ENCODE measurements around the gene PDZRN3. TPM values are rescaled to one million over a fixed set of nuclear protein-coding genes. Genes with fewer than 3 reads are reported as not detected.

Gene PDZRN3
- total RNA-seq, 4 donors from 2014 or later, result 227 to 305 (median 265) TPM

DNA sequence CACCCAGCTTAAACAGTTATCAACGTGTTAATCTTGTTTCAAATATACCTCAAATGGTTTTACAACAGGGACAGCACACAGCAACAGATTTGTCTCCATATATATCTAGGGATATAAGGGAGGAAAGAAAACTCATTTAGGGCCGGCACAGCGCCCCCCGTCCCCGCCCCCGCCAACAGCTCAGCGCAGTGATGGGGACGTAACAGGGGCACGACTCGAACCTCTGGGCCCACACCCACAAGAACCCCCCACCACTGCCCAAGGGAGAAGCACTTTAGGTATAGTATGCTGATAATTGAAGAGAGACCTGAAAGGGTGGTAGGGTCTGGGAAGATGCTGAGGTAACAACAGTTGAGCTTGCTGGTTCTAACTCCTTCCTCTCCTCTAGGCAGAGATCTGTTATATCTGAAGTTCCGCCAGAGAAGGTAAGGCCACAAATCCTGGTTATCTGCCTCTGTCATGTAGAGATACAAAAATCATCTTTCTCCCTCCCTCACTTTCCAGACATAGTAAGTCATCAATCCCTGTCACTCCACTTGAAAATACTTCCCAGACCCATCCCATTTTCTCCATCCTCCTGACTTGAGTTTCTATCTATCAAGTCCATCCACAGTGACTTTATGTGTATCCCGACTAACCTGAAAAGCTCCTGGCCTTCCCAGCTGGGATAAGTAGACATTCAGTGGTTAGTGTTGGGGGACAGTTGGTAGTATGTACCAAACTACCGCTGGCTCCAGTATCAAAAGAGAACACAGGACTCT, 126.9 kb downstream of the PDZRN3 start:
- H3K9me3 ChIP-seq, result no peaks in the 10 kb centered on the region
- no peak overlapping the region for H3K4me3 ChIP-seq
- ATAC-seq, result no peak
- no peak overlapping the region for H3K27ac ChIP-seq
- WGBS, 2 donors (ENCODE audit: low coverage in 1 of 2), result 69 to 83% methylated on average over 5 of the region's 13 CpGs
- TF ChIP-seq CTCF (IDR thresholded peaks at IDR 0.05) (no peak), POLR2A (IDR thresholded peaks at IDR 0.05) (no peak), EP300 (IDR thresholded peaks at IDR 0.05) (no peak), POLR2AphosphoS5 (IDR thresholded peaks at IDR 0.05) (no peak)
- H3K4me1 ChIP-seq, result peaks cover 7 to 93% (median 9%) of the 10 kb centered on the region in 3 donors
- no peaks in the 10 kb centered on the region for H3K36me3 ChIP-seq
- no peaks in the 10 kb centered on the region for H3K27me3 ChIP-seq

DNA sequence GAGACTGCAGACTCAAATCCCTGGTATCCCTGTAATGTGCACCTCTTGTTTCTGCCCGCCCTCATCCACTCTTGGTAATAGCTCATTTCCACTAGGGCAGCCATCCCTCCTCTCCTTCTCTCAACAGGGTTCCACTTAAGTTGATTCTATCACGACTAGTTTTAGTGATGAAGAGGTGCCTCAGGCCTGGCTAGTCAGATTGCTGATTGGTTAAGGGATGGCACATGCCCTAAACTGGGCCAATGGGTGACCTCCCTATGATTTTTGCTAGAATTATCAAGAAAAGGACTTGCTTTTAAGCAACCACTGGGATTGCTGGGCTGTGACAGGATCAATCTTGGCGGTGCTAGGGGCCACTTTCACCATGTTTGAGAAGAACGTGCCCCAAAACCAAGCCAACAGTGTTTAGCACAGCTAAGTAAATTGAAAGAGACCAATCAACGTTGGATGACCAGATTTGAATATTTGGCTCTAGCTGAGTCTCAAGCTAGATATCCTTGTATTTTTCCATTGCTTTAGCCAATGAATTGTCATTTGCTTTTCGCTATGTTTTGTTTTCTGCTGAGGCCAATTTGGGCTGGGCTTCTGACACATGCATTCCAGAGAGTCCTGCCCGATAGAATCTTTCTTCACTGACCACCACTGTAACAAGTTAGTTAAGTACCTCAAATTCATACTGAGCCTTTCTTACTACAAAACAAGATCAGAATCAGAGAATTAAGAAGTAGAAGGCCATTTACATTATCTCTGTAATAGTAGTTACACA, 131.0 kb downstream of the PDZRN3 start:
- Histone ChIP-seq H3K36me3 (no peaks in the 10 kb centered on the region), H3K27me3 (no peaks in the 10 kb centered on the region), H3K4me1 (peaks cover 0 to 85% (median 8%) of the 10 kb centered on the region in 3 donors), H3K4me3 (no peak overlapping the region), H3K9me3 (no peaks in the 10 kb centered on the region), H3K27ac (peak overlapping the region in 1 of 4 donors; percentile 28)
- peak; percentile 52 for ATAC-seq
- TF ChIP-seq POLR2A (IDR thresholded peaks at IDR 0.05) (no peak), CTCF (IDR thresholded peaks at IDR 0.05) (no peak), POLR2AphosphoS5 (IDR thresholded peaks at IDR 0.05) (peak; percentile 17), EP300 (IDR thresholded peaks at IDR 0.05) (no peak)
- 33 to 47% methylated on average over 5 to 6 of the region's 7 CpGs for WGBS, 2 donors (ENCODE audit: low coverage in 1 of 2)

DNA sequence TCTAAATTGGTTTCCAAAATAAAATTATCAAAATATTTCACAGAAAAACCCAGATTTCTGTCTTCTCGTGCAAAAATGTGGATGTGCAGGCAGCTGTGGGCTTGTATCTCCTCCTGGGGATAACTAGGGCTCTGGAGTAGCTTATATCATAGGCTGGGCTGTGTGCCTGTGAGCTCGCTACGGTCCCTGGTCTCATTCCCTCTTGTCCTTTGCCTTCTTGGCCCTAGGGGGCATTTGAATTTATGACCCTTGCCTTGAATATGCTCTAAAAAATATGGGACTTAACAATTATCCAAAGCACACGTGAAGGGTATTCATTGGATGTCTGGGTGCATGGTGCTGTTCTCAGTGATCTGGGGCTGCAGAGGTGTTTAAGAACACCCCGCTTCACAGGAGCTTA, 132.6 kb downstream of the PDZRN3 start:
- Histone ChIP-seq H3K36me3 (no peaks in the 10 kb centered on the region), H3K9me3 (no peaks in the 10 kb centered on the region), H3K27ac (no peak overlapping the region), H3K4me3 (no peak overlapping the region), H3K4me1 (peaks cover 5 to 86% (median 8%) of the 10 kb centered on the region in 3 donors), H3K27me3 (no peaks in the 10 kb centered on the region)
- WGBS, 2 donors (ENCODE audit: low coverage in 1 of 2), result 65 to 83% methylated on average over 2 to 5 of the region's 5 CpGs
- ATAC-seq, result no peak
- no peak for TF ChIP-seq POLR2A (IDR thresholded peaks at IDR 0.05)
- no peak for TF ChIP-seq EP300 (IDR thresholded peaks at IDR 0.05)
- no peak for TF ChIP-seq POLR2AphosphoS5 (IDR thresholded peaks at IDR 0.05)
- no peak for TF ChIP-seq CTCF (IDR thresholded peaks at IDR 0.05)

DNA sequence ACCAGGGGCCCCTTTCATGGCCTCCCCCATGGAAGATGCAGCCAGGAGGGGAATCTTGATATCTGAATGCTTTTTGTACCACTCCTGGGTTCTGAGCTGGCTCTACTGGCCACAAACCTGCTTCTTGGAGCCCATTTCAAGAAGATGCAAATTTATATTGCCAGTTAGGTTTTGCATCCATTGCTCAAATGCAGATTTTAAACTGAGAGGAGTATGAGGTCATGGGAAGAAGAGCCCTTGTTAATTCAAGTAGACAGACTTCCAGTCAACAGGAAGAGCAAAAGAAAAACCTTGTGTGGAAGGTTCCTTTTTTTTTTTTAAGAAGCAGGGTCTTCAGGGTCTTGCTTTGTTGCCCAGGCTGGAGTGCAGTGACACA, 133.5 kb downstream of the PDZRN3 start:
- Histone ChIP-seq H3K4me1 (peaks cover 5 to 86% (median 8%) of the 10 kb centered on the region in 3 donors), H3K9me3 (no peaks in the 10 kb centered on the region), H3K36me3 (no peaks in the 10 kb centered on the region), H3K27ac (peak overlapping the region in 1 of 4 donors; percentile 3), H3K4me3 (no peak overlapping the region), H3K27me3 (no peaks in the 10 kb centered on the region)
- no peak for ATAC-seq
- TF ChIP-seq EP300 (IDR thresholded peaks at IDR 0.05) (no peak), CTCF (IDR thresholded peaks at IDR 0.05) (no peak), POLR2AphosphoS5 (IDR thresholded peaks at IDR 0.05) (no peak)
